Measurements from ENCODE around the gene PON2. TPM values are rescaled to one million over a fixed set of nuclear protein-coding genes. Genes with fewer than 3 reads are reported as not detected.

The PON2 gene
- total RNA-seq, 1 experiment from 2014 or later, result 21.4 TPM

DNA sequence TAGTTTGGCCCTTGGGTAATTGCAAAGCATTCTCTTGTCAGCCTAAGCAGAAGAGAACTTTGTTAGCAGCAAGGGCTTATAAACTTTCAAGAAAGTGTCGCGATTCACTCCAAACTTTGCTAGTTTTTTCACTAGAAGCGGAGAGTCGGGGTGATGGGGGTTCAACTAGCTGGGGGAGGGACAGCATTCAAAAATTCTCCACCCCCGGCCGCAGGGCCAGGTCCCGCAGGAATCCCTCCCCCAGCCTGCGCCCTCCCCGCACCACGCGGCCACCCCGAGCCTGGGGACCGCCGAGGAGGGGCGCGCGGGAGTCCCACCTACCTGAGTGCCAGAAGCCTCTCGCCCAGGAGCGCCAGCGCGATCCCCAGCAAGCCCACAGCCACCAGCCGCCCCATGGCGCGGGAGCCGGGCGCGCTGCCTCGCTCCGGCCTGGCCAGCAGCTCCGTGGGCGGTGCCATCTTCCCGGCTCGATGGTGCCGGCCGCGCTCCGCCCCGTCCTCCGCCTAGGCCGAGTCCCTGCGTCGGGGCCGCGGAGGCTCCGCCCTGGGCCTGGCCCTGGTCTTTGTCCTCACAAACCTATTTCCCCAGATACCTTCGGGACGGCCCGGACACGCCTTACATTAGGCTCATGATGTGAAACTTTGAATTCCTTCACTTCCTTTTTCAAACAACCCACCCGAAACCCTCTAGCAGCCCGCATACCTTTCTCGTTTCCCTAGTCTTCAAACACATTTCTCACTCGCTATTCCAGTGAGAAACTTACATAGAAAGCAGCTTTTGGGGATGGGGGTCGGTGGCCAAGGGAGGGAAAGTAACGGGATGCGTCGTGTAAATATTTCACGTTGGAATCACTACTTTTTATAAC is at the start of gene PON2 (continued):
- TF ChIP-seq FOXK1 (CRISPR knock-in tag; IDR thresholded peaks at IDR 0.05) (peak; percentile 13; the same call in 1 of the 2 replicates), FOXP1 (CRISPR knock-in tag; IDR thresholded peaks at IDR 0.05; ENCODE audit: borderline replicate concordance) (peak; percentile 88), ZNF219 (CRISPR knock-in tag; IDR thresholded peaks at IDR 0.05; ENCODE audit: borderline replicate concordance) (peak; percentile 62; the same call in 1 of the 2 replicates), GABPB1 (CRISPR knock-in tag; IDR thresholded peaks at IDR 0.05) (peak; percentile 47), RELA (CRISPR knock-in tag; IDR thresholded peaks at IDR 0.05; ENCODE audit: borderline replicate concordance) (peak; percentile 45; the same call in 1 of the 2 replicates), CREB1 (CRISPR knock-in tag; IDR thresholded peaks at IDR 0.05) (no peak), MYBL2 (CRISPR knock-in tag; IDR thresholded peaks at IDR 0.05) (0 out of 2 replicates have a peak, but pooled peaks have one; percentile 27), ELF4 (CRISPR knock-in tag; IDR thresholded peaks at IDR 0.05; ENCODE audit: low read depth) (0 out of 2 replicates have a peak, but pooled peaks have one; percentile 68), ZNF263 (CRISPR knock-in tag; IDR thresholded peaks at IDR 0.05; ENCODE audit: low read depth) (no peak), NR1H2 (CRISPR knock-in tag; IDR thresholded peaks at IDR 0.05) (no peak)
- TF ChIP-seq, protein P1, sequence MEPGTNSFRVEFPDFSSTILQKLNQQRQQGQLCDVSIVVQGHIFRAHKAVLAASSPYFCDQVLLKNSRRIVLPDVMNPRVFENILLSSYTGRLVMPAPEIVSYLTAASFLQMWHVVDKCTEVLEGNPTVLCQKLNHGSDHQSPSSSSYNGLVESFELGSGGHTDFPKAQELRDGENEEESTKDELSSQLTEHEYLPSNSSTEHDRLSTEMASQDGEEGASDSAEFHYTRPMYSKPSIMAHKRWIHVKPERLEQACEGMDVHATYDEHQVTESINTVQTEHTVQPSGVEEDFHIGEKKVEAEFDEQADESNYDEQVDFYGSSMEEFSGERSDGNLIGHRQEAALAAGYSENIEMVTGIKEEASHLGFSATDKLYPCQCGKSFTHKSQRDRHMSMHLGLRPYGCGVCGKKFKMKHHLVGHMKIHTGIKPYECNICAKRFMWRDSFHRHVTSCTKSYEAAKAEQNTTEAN (CRISPR knock-in tag; IDR thresholded peaks at IDR 0.05), result 0 out of 2 replicates have a peak, but pooled peaks have one; percentile 62
- TF ChIP-seq, protein P2, sequence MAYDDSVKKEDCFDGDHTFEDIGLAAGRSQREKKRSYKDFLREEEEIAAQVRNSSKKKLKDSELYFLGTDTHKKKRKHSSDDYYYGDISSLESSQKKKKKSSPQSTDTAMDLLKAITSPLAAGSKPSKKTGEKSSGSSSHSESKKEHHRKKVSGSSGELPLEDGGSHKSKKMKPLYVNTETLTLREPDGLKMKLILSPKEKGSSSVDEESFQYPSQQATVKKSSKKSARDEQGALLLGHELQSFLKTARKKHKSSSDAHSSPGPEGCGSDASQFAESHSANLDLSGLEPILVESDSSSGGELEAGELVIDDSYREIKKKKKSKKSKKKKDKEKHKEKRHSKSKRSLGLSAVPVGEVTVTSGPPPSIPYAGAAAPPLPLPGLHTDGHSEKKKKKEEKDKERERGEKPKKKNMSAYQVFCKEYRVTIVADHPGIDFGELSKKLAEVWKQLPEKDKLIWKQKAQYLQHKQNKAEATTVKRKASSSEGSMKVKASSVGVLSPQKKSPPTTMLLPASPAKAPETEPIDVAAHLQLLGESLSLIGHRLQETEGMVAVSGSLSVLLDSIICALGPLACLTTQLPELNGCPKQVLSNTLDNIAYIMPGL (CRISPR knock-in tag; IDR thresholded peaks at IDR 0.05), result peak; percentile 93
- TF ChIP-seq, protein P3, sequence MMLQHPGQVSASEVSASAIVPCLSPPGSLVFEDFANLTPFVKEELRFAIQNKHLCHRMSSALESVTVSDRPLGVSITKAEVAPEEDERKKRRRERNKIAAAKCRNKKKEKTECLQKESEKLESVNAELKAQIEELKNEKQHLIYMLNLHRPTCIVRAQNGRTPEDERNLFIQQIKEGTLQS (CRISPR knock-in tag; conservative IDR thresholded peaks at IDR 0.05), result no peak
- TF ChIP-seq, protein P4, sequence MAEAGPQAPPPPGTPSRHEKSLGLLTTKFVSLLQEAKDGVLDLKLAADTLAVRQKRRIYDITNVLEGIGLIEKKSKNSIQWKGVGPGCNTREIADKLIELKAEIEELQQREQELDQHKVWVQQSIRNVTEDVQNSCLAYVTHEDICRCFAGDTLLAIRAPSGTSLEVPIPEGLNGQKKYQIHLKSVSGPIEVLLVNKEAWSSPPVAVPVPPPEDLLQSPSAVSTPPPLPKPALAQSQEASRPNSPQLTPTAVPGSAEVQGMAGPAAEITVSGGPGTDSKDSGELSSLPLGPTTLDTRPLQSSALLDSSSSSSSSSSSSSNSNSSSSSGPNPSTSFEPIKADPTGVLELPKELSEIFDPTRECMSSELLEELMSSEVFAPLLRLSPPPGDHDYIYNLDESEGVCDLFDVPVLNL (CRISPR knock-in tag; IDR thresholded peaks at IDR 0.05; ENCODE audit: borderline replicate concordance, low read depth), result no peak
- TF ChIP-seq, protein P5, sequence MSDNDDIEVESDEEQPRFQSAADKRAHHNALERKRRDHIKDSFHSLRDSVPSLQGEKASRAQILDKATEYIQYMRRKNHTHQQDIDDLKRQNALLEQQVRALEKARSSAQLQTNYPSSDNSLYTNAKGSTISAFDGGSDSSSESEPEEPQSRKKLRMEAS (CRISPR knock-in tag; IDR thresholded peaks at IDR 0.05), result peak; percentile 64; the same call in 1 of the 2 replicates

DNA sequence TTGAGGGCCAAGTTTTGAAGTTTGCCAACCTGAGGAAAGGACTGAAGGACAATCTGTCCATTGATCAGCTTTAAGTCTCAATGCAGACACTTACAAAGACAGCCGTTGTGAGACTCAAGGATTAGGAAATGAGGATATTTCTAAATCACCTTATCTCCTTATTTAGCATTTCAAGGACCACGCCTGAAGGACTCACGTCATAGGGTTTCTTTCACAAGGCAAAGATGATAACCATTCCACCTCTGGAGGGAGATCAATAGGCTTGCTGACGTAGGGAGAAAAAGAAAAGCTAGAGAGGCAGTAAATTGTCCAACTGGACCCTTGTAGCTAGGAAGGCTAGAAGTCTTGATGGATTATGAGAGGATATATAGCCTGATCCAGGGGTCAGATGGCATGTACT is 47.6 kb upstream of the PON2 start:
- Mint-ChIP-seq H3K9me3 (peaks cover 11% of the 10 kb centered on the region), H3K27me3 (ENCODE audit: low read depth) (no peaks in the 10 kb centered on the region), H3K27ac (no peak overlapping the region), H3K36me3 (0 out of 2 replicates have a peak, but pooled peaks cover 6% of the 10 kb centered on the region), H3K4me3 (no peak overlapping the region), H3K4me1 (peaks cover 9% of the 10 kb centered on the region)
- no peak for ATAC-seq
- no peak for DNase-seq (ENCODE audit: low spot score)
- CTCF ChIA-PET, result interaction anchor here (1.2 to 1.3 kb wide), 2 partner anchors 29 to 204 kb away, joined by 3 to 5 read pairs; no protein-coding TSS in a partner anchor
- POLR2A ChIA-PET, result no interaction called here
- TF ChIP-seq TEAD1 (CRISPR knock-in tag; IDR thresholded peaks at IDR 0.05) (no peak), ELF4 (CRISPR knock-in tag; IDR thresholded peaks at IDR 0.05; ENCODE audit: low read depth) (no peak), ZNF396 (CRISPR knock-in tag; IDR thresholded peaks at IDR 0.05; ENCODE audit: borderline replicate concordance) (no peak), ATF1 (CRISPR knock-in tag; IDR thresholded peaks at IDR 0.05) (no peak), SP1 (CRISPR knock-in tag; conservative IDR thresholded peaks at IDR 0.05) (no peak), MYBL2 (CRISPR knock-in tag; IDR thresholded peaks at IDR 0.05) (no peak), TEAD4 (CRISPR knock-in tag; IDR thresholded peaks at IDR 0.05) (no peak), MXD4 (CRISPR knock-in tag; IDR thresholded peaks at IDR 0.05; ENCODE audit: borderline replicate concordance) (no peak)
- TF ChIP-seq, protein P6, sequence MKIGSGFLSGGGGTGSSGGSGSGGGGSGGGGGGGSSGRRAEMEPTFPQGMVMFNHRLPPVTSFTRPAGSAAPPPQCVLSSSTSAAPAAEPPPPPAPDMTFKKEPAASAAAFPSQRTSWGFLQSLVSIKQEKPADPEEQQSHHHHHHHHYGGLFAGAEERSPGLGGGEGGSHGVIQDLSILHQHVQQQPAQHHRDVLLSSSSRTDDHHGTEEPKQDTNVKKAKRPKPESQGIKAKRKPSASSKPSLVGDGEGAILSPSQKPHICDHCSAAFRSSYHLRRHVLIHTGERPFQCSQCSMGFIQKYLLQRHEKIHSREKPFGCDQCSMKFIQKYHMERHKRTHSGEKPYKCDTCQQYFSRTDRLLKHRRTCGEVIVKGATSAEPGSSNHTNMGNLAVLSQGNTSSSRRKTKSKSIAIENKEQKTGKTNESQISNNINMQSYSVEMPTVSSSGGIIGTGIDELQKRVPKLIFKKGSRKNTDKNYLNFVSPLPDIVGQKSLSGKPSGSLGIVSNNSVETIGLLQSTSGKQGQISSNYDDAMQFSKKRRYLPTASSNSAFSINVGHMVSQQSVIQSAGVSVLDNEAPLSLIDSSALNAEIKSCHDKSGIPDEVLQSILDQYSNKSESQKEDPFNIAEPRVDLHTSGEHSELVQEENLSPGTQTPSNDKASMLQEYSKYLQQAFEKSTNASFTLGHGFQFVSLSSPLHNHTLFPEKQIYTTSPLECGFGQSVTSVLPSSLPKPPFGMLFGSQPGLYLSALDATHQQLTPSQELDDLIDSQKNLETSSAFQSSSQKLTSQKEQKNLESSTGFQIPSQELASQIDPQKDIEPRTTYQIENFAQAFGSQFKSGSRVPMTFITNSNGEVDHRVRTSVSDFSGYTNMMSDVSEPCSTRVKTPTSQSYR (CRISPR knock-in tag; IDR thresholded peaks at IDR 0.05), result no peak
- TF ChIP-seq, protein P7, sequence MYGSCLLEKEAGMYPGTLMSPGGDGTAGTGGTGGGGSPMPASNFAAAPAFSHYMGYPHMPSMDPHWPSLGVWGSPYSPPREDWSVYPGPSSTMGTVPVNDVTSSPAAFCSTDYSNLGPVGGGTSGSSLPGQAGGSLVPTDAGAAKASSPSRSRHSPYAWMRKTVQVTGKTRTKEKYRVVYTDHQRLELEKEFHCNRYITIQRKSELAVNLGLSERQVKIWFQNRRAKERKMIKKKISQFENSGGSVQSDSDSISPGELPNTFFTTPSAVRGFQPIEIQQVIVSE (CRISPR knock-in tag; IDR thresholded peaks at IDR 0.05; ENCODE audit: borderline replicate concordance), result no peak
- TF ChIP-seq, protein P8, sequence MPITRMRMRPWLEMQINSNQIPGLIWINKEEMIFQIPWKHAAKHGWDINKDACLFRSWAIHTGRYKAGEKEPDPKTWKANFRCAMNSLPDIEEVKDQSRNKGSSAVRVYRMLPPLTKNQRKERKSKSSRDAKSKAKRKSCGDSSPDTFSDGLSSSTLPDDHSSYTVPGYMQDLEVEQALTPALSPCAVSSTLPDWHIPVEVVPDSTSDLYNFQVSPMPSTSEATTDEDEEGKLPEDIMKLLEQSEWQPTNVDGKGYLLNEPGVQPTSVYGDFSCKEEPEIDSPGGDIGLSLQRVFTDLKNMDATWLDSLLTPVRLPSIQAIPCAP (CRISPR knock-in tag; IDR thresholded peaks at IDR 0.05), result no peak
- TF ChIP-seq, protein P9, sequence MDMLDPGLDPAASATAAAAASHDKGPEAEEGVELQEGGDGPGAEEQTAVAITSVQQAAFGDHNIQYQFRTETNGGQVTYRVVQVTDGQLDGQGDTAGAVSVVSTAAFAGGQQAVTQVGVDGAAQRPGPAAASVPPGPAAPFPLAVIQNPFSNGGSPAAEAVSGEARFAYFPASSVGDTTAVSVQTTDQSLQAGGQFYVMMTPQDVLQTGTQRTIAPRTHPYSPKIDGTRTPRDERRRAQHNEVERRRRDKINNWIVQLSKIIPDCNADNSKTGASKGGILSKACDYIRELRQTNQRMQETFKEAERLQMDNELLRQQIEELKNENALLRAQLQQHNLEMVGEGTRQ (CRISPR knock-in tag; IDR thresholded peaks at IDR 0.05), result no peak
